Measurements from ENCODE around the gene CARD11.
"Not testable (repeated sequence)": the region's sequence is repeated elsewhere in the genome, so short reads cannot be mapped to it uniquely, and the experiment has no call there.

CARD11 gene

GRCh38 chr7:2959103-2959680, 84.5 kb downstream of the CARD11 start:
- DNase-seq: no peak

DNA sequence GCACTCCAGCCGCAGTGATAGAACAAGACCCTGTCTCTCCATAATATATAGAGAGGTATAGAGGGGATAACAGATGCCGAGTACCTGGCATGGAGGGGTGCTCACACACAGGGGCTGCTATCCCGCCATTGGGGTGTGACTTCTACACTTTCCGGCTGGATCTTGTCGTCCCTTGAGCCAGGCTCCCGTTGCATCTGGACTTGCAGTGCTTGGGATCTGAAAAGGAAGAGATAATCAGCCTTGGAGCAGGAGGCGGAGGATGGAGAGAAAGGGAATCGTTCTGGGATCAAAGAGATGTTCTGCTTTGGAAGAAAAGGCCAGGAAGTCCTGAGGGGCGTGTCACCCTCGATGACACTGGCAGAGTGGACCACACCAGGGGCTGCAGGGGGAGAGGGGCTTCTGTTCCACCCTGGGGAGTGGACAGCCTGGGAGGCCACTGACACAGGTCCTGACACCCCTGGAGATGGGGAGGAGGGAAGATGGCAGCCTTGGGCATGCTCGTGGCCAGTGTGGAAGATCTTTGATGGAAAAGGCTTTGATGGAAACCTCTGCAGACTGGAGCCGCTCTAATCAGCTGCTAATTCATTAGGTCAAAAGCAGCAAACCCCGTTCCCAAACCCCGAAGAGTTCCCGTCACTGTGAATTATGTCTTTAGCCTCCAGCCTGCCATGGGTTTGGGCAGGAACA, 85.1 kb downstream of the CARD11 start:
- no peak for DNase-seq

- DNase-seq: not testable (repeated sequence)
These were observed 86.3 kb downstream of the CARD11 start for GRCh38 chr7:2957369-2957727.

DNA sequence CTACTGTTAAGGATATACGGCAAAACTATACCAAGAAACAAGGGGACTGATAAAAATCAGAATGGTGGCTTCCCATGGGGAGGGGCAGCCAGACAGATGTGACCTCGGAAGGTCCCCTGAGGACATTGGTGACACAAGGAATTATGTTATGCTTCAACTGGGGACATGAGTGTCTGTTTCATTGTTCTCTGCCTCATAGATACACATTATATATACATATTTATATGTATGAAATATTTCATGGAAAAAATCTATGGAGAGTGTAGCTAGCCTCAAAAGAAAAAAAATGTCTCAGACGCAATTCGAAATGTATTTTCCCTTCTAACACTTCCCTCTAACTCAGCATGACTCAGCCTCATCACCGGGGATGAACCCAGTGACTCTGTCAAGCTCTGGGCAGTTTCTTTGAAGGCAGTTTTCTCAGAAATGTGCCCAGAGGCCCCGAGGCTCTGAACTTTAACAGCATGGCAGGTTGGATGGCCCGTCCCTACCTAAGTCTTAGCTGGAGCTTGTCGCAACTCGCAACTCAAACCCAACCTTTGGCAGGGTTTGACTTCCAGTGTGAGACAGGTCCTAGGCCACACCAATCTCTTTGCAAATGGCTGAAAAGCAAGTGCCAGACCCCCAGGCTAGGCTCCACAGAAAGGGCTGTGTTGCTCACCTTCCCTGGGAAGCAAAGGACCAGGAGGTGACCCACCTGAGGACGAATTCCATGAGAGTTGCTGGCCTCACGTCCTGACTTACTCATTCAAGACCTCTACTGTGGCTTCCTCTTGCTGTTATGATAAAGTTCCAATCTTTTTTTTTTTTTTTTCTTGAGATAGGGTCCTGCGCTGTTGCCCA, 86.9 kb downstream of the CARD11 start:
- DNase-seq: peak; percentile 13

GRCh38 chr7:2956076-2956475, 87.6 kb downstream of the CARD11 start:
- DNase-seq: no peak

GRCh38 chr7:2955269-2955668, 88.4 kb downstream of the CARD11 start:
- DNase-seq: no peak

DNA sequence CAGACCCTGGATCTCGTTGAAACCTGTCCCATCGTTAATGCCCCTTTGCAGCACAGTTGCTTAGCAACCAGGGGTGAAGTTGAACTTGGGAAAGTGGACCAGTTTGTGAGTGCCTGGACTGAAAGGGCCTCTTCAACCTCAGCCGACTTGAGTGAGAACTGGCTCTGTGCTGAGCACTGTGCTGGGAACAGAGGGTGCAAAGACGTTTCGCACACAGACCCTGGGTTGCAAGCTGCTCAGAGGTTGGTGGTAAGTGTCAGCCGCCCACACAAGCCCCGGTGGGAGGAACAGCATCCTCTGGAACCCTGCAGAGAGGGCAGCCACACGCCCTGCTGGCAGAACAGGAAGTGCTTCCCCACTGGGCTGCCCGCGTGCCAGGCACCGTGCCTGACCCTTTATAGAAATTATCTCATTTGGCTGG, 89.2 kb downstream of the CARD11 start:
- DNase-seq: peak; percentile 14

DNA sequence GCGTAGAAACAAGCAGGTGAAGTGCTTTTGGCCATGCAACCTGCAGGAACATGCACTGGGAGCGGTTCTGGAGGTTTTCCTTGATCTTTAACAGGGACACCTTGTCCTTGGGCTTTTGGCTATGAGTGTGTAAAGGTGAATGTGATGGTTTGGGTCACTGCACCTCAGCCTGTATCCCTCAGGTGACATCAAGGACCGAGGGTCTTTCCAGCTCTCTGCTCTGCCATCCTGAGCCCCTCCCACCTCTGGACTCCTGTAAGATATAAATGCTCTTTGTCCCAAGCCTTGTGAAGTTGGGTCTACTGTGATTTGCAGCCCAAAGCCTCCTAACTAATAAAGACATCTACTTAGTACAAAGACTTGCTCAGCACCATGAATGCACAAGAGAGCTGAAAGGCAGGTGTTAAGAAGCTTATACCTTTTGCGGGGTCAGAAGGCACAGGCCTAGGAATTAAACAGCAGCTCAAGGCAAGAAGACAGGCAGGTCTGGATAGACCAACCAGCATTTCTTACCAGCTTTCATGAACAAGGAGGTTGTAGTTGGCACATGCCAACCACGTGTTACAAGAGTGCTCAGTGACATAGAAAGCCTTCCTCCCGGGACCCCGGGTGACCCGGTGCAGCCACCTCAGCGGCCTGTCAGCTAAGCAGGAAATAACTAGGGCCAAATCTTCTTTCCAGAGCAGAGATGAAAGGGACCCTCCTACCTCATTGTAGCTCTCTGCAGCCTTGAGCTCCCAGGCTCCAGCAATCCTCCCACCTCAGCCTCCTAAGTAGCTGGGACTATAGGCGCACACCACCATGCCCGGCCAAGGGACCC, 89.9 kb downstream of the CARD11 start:
- DNase-seq: no peak

GRCh38 chr7:2953099-2953498, 90.6 kb downstream of the CARD11 start:
- no peak for DNase-seq

DNA sequence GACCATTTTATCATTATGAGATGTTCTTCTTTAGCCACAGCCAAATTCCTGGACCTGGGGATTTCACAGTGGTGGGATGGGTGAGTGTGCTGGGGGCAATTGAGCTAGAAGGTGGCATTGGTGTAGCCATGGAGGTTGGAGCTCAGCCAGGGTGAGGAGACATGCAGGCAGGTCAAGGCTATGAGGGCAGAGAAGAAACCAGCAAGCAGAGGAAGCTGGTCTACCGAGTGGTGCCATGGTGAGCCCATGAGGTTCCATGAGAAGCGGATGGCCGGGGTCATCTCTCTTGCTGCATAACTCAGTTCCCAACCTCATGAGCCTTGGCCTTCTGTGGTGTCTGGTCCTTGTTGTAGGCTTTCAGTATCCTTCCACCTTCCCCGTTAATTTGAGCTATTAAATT, 91.4 kb downstream of the CARD11 start:
- DNase-seq: no peak

DNA sequence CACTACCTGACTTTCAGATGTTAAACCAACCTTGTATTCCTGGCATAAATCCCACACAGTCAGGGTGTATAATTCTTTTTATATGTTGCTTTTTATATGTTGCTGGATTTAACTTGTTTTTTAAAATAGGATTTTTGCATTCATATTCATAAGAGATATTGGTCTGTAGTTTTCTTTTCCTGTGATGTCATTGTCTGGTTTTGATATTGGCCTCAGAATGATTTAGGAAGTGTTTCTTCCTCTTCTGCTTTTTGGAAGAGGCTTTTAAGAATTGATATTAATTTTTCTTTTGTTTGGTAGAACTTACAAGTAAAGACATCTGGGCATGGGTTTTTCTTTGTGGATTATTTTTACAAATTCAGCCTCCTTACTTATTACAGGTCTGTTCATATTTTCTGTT, 93.1 kb downstream of the CARD11 start:
- DNase-seq: no peak

DNA sequence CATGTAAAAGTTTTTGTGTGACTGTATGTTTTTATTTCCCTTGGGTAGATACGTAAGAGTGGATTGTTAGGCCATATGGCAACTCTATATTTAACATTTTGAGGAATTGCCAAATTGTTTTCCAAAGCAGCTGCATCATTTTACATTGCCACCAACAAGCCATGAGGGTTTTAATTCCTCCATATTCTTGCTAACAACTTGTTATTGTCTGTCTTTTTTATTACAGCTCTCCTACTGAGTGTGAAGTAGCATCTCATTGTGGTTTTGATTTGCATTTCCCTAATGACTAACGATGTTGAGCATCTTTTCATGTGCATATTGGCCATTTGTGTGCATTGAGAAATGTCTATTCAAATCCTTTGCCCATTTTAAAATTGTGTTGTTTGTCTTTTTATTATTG, 94.9 kb downstream of the CARD11 start:
- DNase-seq: no peak

GRCh38 chr7:2947058-2947780, 96.4 kb downstream of the CARD11 start:
- DNase-seq: no peak

DNA sequence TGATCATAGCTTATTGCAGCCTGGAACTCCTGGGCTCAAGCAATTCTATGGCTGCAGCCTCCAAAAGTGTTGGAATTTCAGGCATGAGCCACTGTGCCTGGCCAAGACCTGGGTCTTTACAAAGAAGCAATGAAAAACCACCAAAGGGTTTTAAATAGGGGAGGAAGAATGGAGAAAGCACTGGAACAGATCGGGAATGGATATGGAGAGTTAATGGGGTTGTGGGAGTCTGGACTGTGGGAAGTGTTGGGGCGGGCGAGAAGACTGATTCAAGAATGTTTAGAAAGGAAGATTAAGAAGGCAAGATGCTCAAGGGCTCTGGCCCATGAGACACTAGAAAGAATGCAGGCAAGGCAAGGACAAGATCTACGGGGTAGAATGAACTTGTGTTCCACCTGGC, 98.5 kb downstream of the CARD11 start:
- no peak for DNase-seq

GRCh38 chr7:2944739-2945138, 98.9 kb downstream of the CARD11 start:
- DNase-seq: no peak

- no peak for DNase-seq
These were observed 99.6 kb downstream of the CARD11 start for GRCh38 chr7:2943851-2944601.

DNA sequence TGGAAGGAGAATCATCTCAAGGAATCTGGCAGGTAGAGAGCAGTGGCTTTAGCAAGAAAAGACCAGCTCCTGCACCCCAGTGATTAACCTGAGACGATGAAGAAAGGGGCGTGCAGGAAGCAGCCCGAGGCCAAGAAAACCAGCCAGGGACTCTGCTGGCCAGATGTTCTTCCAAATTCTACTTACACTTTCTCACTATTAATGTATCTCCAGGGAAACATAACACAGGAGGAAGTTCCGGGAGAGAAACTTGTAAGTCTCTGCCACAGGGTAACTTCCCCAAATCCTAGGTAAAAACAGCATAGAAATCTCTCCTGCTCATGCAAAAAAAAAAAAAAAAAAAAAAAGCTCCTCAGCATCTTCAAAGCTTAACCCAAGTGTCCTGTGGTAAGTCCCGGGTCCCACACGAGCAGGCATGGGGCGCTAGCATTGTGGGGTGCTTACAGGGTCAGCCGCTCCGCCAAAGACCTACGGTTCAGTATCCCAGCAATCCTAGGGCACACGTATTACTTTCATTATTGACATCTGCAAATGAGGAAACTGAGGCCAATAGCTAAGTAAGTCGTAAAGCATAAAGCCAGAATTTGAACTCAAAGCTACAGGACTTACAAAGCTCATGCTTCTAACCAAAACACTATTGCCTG, 102.3 kb downstream of the CARD11 start:
- DNase-seq: no peak

DNA sequence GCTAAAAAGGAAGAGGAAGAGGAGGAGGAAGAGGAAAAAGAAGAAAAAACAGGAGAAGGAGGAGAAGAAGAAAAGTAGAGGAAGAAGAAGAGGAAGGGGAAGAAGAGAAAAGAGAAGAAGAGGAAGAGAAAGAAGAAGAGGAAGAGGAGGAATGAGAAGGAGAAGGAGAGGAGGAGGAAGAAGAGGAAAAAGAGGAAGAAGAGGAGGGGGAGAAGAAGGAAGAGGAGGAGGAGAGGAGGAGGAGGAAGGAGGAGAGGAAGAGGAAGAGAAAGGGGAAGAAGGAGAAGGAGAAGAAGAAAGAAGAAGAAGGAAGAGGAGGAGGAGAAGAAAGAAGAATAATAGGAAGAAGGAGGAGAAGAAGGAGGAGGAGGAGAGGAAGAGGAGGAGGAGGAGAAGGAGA, 103.2 kb downstream of the CARD11 start:
- no peak for DNase-seq

DNA sequence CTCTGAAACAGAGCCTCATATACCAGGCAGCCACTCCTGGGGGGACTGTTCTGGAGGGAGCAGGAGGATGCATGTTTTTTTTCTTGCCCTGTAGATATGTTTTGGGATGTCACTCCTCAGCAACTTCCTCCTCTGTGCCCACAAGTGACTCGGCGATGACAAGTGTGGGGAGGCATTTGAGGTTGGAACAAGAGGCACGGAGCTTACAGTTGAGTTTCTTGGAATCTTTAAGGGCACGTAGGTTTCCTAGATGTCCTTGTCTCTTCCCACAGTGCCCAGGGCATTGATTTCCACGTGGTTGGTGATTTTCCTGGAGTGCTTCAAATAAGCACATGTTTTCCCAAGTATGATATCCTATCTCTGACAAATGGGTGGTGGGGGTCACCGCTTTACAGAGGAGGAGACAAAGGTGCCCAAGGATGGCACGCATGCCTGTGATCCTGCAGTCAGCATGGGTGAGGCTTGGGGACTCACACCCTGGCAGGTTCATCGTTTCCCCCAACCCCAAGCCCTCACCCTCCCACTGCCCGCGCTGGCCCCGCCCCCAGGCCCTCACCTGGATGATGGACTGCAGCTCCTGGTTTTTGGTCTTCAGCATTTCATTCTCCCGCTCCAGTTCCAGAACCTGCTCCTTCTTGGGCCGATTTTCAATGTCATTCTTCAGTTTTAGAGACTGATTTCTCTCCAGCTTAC, 104.3 kb downstream of the CARD11 start:
- no peak for DNase-seq

GRCh38 chr7:2938514-2939192, 105.0 kb downstream of the CARD11 start:
- no peak for DNase-seq

All from activated T-cell treated with anti-CD3 and anti-CD28 coated beads for 4 hours (primary cell).